OCI-LY3 (cell line): ENCODE results near the gene ZNF716.
"Not testable (repeated sequence)": the region's sequence is repeated elsewhere in the genome, so short reads cannot be mapped to it uniquely, and the experiment has no call there.

Source experiments
- EZH2phosphoT487 ChIP-seq: fragments of 200-600 bp; shearing (Covaris generic); IDR thresholded peaks from 2 replicates; pipeline ENCODE4 v1.6.1; 2018; ENCODE audit warnings: antibody characterized with exemption, mixed run types, low read depth
- TF ChIP-seq, protein P1 (sequence below): fragments of 200-600, 300-600 bp; sonication (generic); IDR thresholded peaks from 2 replicates; pipeline ENCODE4 v1.5.1; 2014; ENCODE audit warnings: antibody characterized with exemption, low read length, low read depth

DNA sequence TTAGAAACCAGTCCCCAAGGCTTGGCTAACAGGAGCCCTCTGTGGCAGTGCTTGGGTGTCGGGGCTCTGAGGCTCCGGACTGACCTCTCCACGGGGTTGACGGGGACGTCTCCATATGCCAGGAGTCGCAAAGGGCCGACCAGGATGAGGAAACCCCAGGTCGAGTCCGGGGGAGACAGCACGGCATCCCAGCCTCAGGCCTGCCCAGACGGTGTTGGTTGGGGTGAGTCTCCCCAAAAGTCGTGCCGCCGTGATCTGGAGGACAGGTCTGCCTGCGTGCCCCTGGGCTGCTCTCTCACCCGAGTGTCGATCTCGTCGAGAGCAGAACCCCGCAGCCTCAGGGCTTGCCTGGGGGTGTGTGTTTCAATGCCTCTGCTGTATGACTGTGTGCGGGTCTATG is 35.0 kb downstream of the ZNF716 start:
- TF ChIP-seq, protein P1, sequence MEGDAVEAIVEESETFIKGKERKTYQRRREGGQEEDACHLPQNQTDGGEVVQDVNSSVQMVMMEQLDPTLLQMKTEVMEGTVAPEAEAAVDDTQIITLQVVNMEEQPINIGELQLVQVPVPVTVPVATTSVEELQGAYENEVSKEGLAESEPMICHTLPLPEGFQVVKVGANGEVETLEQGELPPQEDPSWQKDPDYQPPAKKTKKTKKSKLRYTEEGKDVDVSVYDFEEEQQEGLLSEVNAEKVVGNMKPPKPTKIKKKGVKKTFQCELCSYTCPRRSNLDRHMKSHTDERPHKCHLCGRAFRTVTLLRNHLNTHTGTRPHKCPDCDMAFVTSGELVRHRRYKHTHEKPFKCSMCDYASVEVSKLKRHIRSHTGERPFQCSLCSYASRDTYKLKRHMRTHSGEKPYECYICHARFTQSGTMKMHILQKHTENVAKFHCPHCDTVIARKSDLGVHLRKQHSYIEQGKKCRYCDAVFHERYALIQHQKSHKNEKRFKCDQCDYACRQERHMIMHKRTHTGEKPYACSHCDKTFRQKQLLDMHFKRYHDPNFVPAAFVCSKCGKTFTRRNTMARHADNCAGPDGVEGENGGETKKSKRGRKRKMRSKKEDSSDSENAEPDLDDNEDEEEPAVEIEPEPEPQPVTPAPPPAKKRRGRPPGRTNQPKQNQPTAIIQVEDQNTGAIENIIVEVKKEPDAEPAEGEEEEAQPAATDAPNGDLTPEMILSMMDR, result not testable (repeated sequence)
- not testable (repeated sequence) for TF ChIP-seq EZH2phosphoT487
